Measurements from ENCODE around the gene SLC41A3.

DNA sequence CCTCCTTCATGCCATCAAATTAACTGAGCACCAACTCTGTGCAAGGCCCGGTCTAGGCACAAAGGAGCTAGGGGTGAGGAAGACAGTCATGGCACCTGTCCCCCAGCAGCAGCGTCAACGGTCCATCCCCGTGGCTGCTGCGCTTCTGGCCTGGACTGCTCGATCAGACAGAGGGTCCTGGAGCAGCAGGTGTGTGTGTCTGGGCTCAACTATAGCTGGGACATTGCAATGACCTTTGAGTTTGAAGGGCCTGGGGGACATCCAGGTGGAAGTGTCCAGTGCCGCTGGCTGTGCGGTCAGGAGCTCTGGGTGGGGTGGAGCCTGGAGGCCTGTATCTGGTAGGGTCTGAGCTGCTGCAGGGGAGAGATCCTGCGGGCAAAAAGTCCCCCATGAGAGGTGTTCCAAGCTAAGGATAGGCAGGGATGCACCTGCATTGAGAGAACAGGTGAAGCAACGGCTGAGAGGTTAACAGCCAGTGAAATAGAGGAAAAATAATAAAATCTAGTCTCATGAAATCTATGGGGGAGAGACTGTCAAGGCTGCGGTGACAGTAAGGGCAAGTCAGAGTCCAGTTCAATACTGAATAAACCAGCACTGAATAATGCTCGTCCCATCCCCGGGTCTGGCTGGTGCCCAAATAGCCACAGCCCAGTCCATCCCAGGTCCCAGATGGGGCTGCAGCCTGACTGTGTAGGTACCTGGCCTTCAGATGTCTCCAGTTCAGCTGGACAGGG is 25.4 kb upstream of the SLC41A3 start:
- TF ChIP-seq, protein P1, sequence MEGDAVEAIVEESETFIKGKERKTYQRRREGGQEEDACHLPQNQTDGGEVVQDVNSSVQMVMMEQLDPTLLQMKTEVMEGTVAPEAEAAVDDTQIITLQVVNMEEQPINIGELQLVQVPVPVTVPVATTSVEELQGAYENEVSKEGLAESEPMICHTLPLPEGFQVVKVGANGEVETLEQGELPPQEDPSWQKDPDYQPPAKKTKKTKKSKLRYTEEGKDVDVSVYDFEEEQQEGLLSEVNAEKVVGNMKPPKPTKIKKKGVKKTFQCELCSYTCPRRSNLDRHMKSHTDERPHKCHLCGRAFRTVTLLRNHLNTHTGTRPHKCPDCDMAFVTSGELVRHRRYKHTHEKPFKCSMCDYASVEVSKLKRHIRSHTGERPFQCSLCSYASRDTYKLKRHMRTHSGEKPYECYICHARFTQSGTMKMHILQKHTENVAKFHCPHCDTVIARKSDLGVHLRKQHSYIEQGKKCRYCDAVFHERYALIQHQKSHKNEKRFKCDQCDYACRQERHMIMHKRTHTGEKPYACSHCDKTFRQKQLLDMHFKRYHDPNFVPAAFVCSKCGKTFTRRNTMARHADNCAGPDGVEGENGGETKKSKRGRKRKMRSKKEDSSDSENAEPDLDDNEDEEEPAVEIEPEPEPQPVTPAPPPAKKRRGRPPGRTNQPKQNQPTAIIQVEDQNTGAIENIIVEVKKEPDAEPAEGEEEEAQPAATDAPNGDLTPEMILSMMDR (IDR thresholded peaks at IDR 0.05; ENCODE audit: low read length): no peak
- no peak for TF ChIP-seq EZH2 (IDR thresholded peaks at IDR 0.05; ENCODE audit: borderline replicate concordance, low read length)
